ENCODE measurements around the gene MAP7D3. TPM values are rescaled to one million over a fixed set of nuclear protein-coding genes. Genes with fewer than 3 reads are reported as not detected.

Gene MAP7D3
- total RNA-seq, 1 experiment from 2014 or later: 15.0 TPM

DNA sequence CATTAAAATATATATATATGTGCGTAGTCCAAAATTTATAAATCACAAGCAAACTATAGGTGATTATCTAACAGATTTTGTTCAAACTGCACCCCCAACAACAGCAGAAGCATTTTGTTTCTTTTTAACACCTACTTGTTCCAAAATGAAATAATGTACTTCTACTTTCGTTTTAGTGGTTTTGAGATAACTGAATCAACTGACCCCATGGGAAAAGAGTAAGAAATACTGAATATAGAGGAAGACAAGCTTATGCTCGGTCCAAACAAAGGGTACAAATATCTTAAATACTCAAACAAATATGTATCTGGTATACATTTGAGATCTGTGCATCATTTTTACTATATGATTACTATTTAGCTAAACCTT is 22.4 kb downstream of the MAP7D3 start:
- Histone ChIP-seq H3K9me2 (ENCODE audit: insufficient read depth) (no peaks in the 10 kb centered on the region), H3K4me2 (ENCODE audit: low read length) (no peak overlapping the region), H2AFZ (ENCODE audit: low read depth, low read length, poor library complexity, severe bottlenecking) (no peak overlapping the region), H3K79me2 (ENCODE audit: insufficient read depth, low read length) (no peaks in the 10 kb centered on the region), H3K4me1 (ENCODE audit: control insufficient read depth in 1 of 2, insufficient read depth in 2 of 2, low read length in 2 of 2) (no peaks in the 10 kb centered on the region), H4K20me1 (ENCODE audit: insufficient read depth) (no peaks in the 10 kb centered on the region), H3K4me3 (replicated peaks in 1 of 2; ENCODE audit: low read depth in 1 of 2, low read length in 2 of 2) (no peak overlapping the region), H3K9ac (ENCODE audit: low read length) (no peak overlapping the region), H3K27ac (ENCODE audit: low read depth, low read length) (no peak overlapping the region), H3K9me3 (ENCODE audit: control insufficient read depth in 1 of 2, insufficient read depth in 1 of 2, low read depth in 1 of 2, low read length in 2 of 2) (no peaks in the 10 kb centered on the region), H3K27me3 (ENCODE audit: insufficient read depth, low read length) (no peaks in the 10 kb centered on the region), H3K36me3 (ENCODE audit: control insufficient read depth in 1 of 2, insufficient read depth in 2 of 2, low read length in 2 of 2) (peaks cover 10 to 13% of the 10 kb centered on the region in 2 experiments)
- ChIA-PET RAD21 (ENCODE audit: low non-redundant PET in 1 of 2, low total read pairs in 2 of 2, uncharacterized antibody in 2 of 2, unreplicated experiment in 2 of 2) (no interaction called here), POLR2A (no interaction called here), CTCF (no interaction called here)
- BruUV-seq (replicated peaks): no TSS peak
- no peak for DNase-seq (ENCODE audit: low read depth, low spot score)
- intact Hi-C loops (cut with micrococcal nuclease): no loop called here
- TF ChIP-seq JUND (IDR thresholded peaks at IDR 0.05): no peak
- TF ChIP-seq, protein P1, sequence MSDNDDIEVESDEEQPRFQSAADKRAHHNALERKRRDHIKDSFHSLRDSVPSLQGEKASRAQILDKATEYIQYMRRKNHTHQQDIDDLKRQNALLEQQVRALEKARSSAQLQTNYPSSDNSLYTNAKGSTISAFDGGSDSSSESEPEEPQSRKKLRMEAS (IDR thresholded peaks at IDR 0.05): no peak
- no peak for TF ChIP-seq FOSL1 (IDR thresholded peaks at IDR 0.05; ENCODE audit: low read depth)
- no peak for TF ChIP-seq ZFX (IDR thresholded peaks at IDR 0.05)
- TF ChIP-seq TCF7L2 (IDR thresholded peaks at IDR 0.05; ENCODE audit: borderline replicate concordance, extremely low read depth, insufficient read depth, insufficient read length): no peak
- no peak for TF ChIP-seq POLR2A (IDR thresholded peaks at IDR 0.05; ENCODE audit: borderline replicate concordance, extremely low read depth, insufficient read depth, insufficient read length)
- ATAC-seq: no peak

DNA sequence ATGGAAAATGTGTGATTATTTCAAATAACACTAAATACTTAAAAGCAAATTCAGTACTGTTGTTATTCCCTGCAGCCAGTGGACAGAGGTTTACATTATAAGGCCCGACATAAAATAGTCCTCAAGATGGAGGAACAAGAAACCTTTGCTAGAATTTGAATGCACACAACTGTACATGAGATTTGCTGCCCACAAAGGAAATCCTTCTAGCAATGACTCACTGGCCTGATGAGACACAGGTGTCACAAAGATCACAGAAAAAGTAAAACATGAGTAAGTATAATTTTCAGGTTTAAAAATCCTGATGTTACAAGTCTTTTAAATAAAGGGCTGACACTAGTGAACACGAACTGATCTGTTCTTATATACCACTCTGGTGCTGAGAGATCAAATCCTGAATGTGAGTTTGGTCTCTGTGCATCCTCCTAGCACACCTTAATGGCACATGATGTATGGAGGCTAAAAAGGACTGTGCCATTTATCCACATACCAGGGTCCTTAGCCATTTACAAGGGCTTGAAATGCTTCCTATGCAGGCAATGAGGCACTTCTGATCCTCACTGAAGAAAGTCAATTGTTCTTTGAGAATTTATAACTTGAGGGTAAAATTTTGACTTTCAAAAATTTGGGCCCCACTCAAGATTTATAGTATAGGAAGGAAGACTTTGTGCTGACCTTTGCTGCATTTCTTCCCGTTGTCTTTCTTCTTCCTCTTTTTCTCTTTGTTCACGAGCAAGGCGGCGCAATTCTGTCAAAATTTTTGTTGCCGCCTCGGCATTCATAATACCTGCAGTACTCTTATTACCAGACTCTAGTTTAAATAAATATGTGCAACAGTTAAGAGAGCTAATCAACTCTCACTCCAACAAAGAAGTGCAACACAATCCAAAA is 23.0 kb downstream of the MAP7D3 start:
- ChIA-PET RAD21 (ENCODE audit: low non-redundant PET in 1 of 2, low total read pairs in 2 of 2, uncharacterized antibody in 2 of 2, unreplicated experiment in 2 of 2) (no interaction called here), CTCF (no interaction called here), POLR2A (no interaction called here)
- no peak for ATAC-seq
- Histone ChIP-seq H3K4me2 (ENCODE audit: low read length) (no peak overlapping the region), H3K27ac (ENCODE audit: low read depth, low read length) (no peak overlapping the region), H3K9me3 (ENCODE audit: control insufficient read depth in 1 of 2, insufficient read depth in 1 of 2, low read depth in 1 of 2, low read length in 2 of 2) (no peaks in the 10 kb centered on the region), H3K36me3 (ENCODE audit: control insufficient read depth in 1 of 2, insufficient read depth in 2 of 2, low read length in 2 of 2) (peaks cover 10 to 13% of the 10 kb centered on the region in 2 experiments; a peak in 3 of 4 replicates), H3K4me1 (ENCODE audit: control insufficient read depth in 1 of 2, insufficient read depth in 2 of 2, low read length in 2 of 2) (no peaks in the 10 kb centered on the region), H3K9ac (ENCODE audit: low read length) (no peak overlapping the region), H2AFZ (ENCODE audit: low read depth, low read length, poor library complexity, severe bottlenecking) (no peak overlapping the region), H3K9me2 (ENCODE audit: insufficient read depth) (no peaks in the 10 kb centered on the region), H3K79me2 (ENCODE audit: insufficient read depth, low read length) (no peaks in the 10 kb centered on the region), H3K4me3 (replicated peaks in 1 of 2; ENCODE audit: low read depth in 1 of 2, low read length in 2 of 2) (no peak overlapping the region), H4K20me1 (ENCODE audit: insufficient read depth) (no peaks in the 10 kb centered on the region), H3K27me3 (ENCODE audit: insufficient read depth, low read length) (no peaks in the 10 kb centered on the region)
- no TSS peak for BruUV-seq (replicated peaks)
- intact Hi-C loops (cut with micrococcal nuclease): no loop called here
- no peak for DNase-seq (ENCODE audit: low read depth, low spot score)
- no peak for TF ChIP-seq CBX3 (IDR thresholded peaks at IDR 0.05; ENCODE audit: low read depth)
- TF ChIP-seq SIN3A (IDR thresholded peaks at IDR 0.05; ENCODE audit: low read depth): no peak
- no peak for TF ChIP-seq TCF7L2 (IDR thresholded peaks at IDR 0.05; ENCODE audit: borderline replicate concordance, extremely low read depth, insufficient read depth, insufficient read length)
- no peak for TF ChIP-seq EZH2phosphoT487 (IDR thresholded peaks at IDR 0.05; ENCODE audit: borderline replicate concordance)
- TF ChIP-seq, protein P2, sequence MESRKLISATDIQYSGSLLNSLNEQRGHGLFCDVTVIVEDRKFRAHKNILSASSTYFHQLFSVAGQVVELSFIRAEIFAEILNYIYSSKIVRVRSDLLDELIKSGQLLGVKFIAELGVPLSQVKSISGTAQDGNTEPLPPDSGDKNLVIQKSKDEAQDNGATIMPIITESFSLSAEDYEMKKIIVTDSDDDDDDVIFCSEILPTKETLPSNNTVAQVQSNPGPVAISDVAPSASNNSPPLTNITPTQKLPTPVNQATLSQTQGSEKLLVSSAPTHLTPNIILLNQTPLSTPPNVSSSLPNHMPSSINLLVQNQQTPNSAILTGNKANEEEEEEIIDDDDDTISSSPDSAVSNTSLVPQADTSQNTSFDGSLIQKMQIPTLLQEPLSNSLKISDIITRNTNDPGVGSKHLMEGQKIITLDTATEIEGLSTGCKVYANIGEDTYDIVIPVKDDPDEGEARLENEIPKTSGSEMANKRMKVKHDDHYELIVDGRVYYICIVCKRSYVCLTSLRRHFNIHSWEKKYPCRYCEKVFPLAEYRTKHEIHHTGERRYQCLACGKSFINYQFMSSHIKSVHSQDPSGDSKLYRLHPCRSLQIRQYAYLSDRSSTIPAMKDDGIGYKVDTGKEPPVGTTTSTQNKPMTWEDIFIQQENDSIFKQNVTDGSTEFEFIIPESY (IDR thresholded peaks at IDR 0.05; ENCODE audit: extremely low read depth, insufficient replicate concordance, low read length): no peak
- TF ChIP-seq EZH2 (IDR thresholded peaks at IDR 0.05): no peak
- TF ChIP-seq ZNF274 (IDR thresholded peaks at IDR 0.05; ENCODE audit: low read depth, low read length): no peak
- TF ChIP-seq, protein P3, sequence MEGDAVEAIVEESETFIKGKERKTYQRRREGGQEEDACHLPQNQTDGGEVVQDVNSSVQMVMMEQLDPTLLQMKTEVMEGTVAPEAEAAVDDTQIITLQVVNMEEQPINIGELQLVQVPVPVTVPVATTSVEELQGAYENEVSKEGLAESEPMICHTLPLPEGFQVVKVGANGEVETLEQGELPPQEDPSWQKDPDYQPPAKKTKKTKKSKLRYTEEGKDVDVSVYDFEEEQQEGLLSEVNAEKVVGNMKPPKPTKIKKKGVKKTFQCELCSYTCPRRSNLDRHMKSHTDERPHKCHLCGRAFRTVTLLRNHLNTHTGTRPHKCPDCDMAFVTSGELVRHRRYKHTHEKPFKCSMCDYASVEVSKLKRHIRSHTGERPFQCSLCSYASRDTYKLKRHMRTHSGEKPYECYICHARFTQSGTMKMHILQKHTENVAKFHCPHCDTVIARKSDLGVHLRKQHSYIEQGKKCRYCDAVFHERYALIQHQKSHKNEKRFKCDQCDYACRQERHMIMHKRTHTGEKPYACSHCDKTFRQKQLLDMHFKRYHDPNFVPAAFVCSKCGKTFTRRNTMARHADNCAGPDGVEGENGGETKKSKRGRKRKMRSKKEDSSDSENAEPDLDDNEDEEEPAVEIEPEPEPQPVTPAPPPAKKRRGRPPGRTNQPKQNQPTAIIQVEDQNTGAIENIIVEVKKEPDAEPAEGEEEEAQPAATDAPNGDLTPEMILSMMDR (IDR thresholded peaks at IDR 0.05 in 2 of 3, conservative IDR thresholded peaks at IDR 0.05 in 1 of 3; ENCODE audit: borderline replicate concordance in 1 of 3, insufficient read depth in 1 of 3, low read depth in 2 of 3, low read length in 2 of 3): no peak
- TF ChIP-seq YY1 (IDR thresholded peaks at IDR 0.05; ENCODE audit: extremely low read depth, insufficient replicate concordance, low read depth, low read length): no peak
- TF ChIP-seq EGR1 (IDR thresholded peaks at IDR 0.05; ENCODE audit: low read depth): no peak
- no peak for TF ChIP-seq POLR2AphosphoS5 (IDR thresholded peaks at IDR 0.05; ENCODE audit: low read depth, low read length)
- TF ChIP-seq ZFX (IDR thresholded peaks at IDR 0.05): no peak

All from HCT116 (cell line).